PC-9 (cell line): ENCODE results near the gene ZNF616. TPM values are rescaled to one million over a fixed set of nuclear protein-coding genes. Genes with fewer than 3 reads are reported as not detected.
A peak's percentile ranks its signal among the peaks of the same experiment; 100 is the strongest.

Experiments
- BruUV-seq: library from RNA; stranded (reverse); fragments of 400-500 nt; replicated peaks from 2 replicates; lab custom pipeline; 2021; lab: Mats Ljungman, UMichigan
- CTCF ChIA-PET: fragments of 300-600 bp; sonication (Branson Sonifier 250); formaldehyde crosslinking; loops from one replicate; lab custom pipeline; 2022; ENCODE audit warnings: antibody characterized with exemption; lab: Charles Lee
- POLR2A ChIA-PET: fragments of 300-600 bp; sonication (Branson Sonifier 250); formaldehyde crosslinking; loops from one replicate; lab custom pipeline; 2022; ENCODE audit warnings: antibody characterized with exemption; ENCODE audit not compliant: unreplicated experiment; lab: Charles Lee
- DNase-seq, 2 experiments: peaks; one replicate each; pipeline versions ENCODE4 v3.0.0 to v3.0.0-alpha.2; 2015 to 2022; ENCODE audit warnings: mixed read lengths in 1 of 2
- H2AFZ ChIP-seq: fragments of 200-600 bp; sonication (generic); 2 replicates; pipeline ENCODE4 v1.8.1; 2017; ENCODE audit warnings: antibody characterized with exemption
- H3F3A ChIP-seq: fragments of 200-600 bp; sonication (generic); 2 replicates; pipeline ENCODE4 v1.8.1; 2017; ENCODE audit warnings: antibody characterized with exemption, mild to moderate bottlenecking, low read depth; ENCODE audit not compliant: insufficient read depth
- H3K27ac ChIP-seq: fragments of 200-600 bp; sonication (generic); 2 replicates; pipeline ENCODE4 v1.6.1; 2016; ENCODE audit warnings: mixed run types
- H3K27me3 ChIP-seq: fragments of 200-600 bp; sonication (generic); 2 replicates; pipeline ENCODE4 v1.6.1; 2016; ENCODE audit warnings: low read depth, mixed run types; ENCODE audit not compliant: insufficient read depth
- H3K36me3 ChIP-seq: fragments of 200-600 bp; sonication (generic); 2 replicates; pipeline ENCODE4 v1.6.1; 2016; ENCODE audit warnings: low read depth, mixed run types
- H3K4me1 ChIP-seq: fragments of 200-600 bp; sonication (generic); replicated peaks from 2 replicates; pipeline ENCODE4 v1.6.1; 2016; ENCODE audit warnings: mixed run types; ENCODE audit not compliant: insufficient read depth
- H3K4me2 ChIP-seq: fragments of 200-600 bp; sonication (generic); 2 replicates; pipeline ENCODE4 v1.6.1; 2017; ENCODE audit warnings: mixed run types
- H3K4me3 ChIP-seq: fragments of 200-600 bp; sonication (generic); 2 replicates; pipeline ENCODE4 v1.6.1; 2016; ENCODE audit warnings: mixed run types
- H3K79me2 ChIP-seq: fragments of 200-600 bp; sonication (generic); 2 replicates; pipeline ENCODE4 v1.6.1; 2017; ENCODE audit warnings: low read depth, mixed run types
- H3K9me2 ChIP-seq: fragments of 200-600 bp; sonication (generic); 2 replicates; pipeline ENCODE4 v1.8.1; 2017; ENCODE audit warnings: mild to moderate bottlenecking; ENCODE audit not compliant: insufficient read depth
- H3K9me3 ChIP-seq: fragments of 200-600 bp; sonication (generic); 2 replicates; pipeline ENCODE4 v1.8.1; 2016; ENCODE audit warnings: low read depth; ENCODE audit not compliant: insufficient read depth
- H4K20me1 ChIP-seq: fragments of 200-600 bp; sonication (generic); 2 replicates; pipeline ENCODE4 v1.8.1; 2017; ENCODE audit not compliant: insufficient read depth
- CTCF ChIP-seq: fragments of 200-600 bp; sonication (generic); conservative IDR thresholded peaks from 2 replicates; pipeline ENCODE4 v1.6.1; 2017; ENCODE audit warnings: mixed run types, antibody characterized with exemption, mild to moderate bottlenecking, moderate library complexity
- EZH2 ChIP-seq: fragments of 200-600 bp; sonication (generic); IDR thresholded peaks from 2 replicates; pipeline ENCODE4 v1.8.0; 2017; ENCODE audit warnings: antibody characterized with exemption, low read depth
- intact Hi-C: fragments of 100-400 bp; cut with micrococcal nuclease; formaldehyde crosslinking; loops from one replicate; pipeline ENCODE4 v1.10.0; 2022; ENCODE audit not compliant: unreplicated experiment
- total RNA-seq: library from RNA; stranded (reverse); gene quantifications from 2 replicates; pipeline ENCODE4 v1.2.3, GENCODE V29; 2021

The ZNF616 gene
- total RNA-seq, 1 experiment from 2014 or later, result 12.6 TPM

GRCh38 chr19:52138278-52138982 lies 1.3 kb downstream of the ZNF616 start:
- H3K79me2 ChIP-seq, result peaks cover 22% of the 10 kb centered on the region
- peaks cover 70% of the 10 kb centered on the region for H3K9me3 ChIP-seq
- H3K27me3 ChIP-seq, result no peaks in the 10 kb centered on the region
- H3K36me3 ChIP-seq, result peaks cover 15% of the 10 kb centered on the region; the same call in 1 of the 2 replicates
- peak in 1 of 2 experiments; percentile 15 for DNase-seq
- ChIA-PET POLR2A (interaction anchor here (0.5 kb wide), 1 partner anchor 51 kb away, joined by 7 read pairs; the partner anchor contains the start of gene PPP2R1A), CTCF (interaction anchor here (0.6 kb wide), 1 partner anchor 558 kb away, joined by 3 read pairs; no protein-coding TSS in a partner anchor)
- BruUV-seq, result no TSS peak
- H2AFZ ChIP-seq, result peak overlapping the region; percentile 98
- no peaks in the 10 kb centered on the region for H3K9me2 ChIP-seq
- TF ChIP-seq EZH2 (no peak), CTCF (no peak)
- no peaks in the 10 kb centered on the region for H4K20me1 ChIP-seq
- intact Hi-C loops, result loop anchor here (2.0 kb wide), 2 partner anchors 44 to 90 kb away; partner anchors contain the start of genes ZNF432 and ZNF841
- peaks cover 33% of the 10 kb centered on the region for H3F3A ChIP-seq
- H3K27ac ChIP-seq, result no peak overlapping the region
- peaks cover 24% of the 10 kb centered on the region for H3K4me1 ChIP-seq
- H3K4me3 ChIP-seq, result peak overlapping the region; percentile 74
- H3K4me2 ChIP-seq, result peak overlapping the region; percentile 84

- DNase-seq, result no peak
- peaks cover 94% of the 10 kb centered on the region for H3K36me3 ChIP-seq
- H3K4me2 ChIP-seq, result no peak overlapping the region
- H3F3A ChIP-seq, result peaks cover 9% of the 10 kb centered on the region
- no peaks in the 10 kb centered on the region for H3K9me2 ChIP-seq
- no peaks in the 10 kb centered on the region for H3K4me1 ChIP-seq
- H3K27me3 ChIP-seq, result no peaks in the 10 kb centered on the region
- no peak overlapping the region for H3K27ac ChIP-seq
- no peaks in the 10 kb centered on the region for H3K79me2 ChIP-seq
- H3K4me3 ChIP-seq, result no peak overlapping the region
- intact Hi-C loops, result no loop called here
- H3K9me3 ChIP-seq, result peaks cover 92% of the 10 kb centered on the region
- no peaks in the 10 kb centered on the region for H4K20me1 ChIP-seq
- TF ChIP-seq CTCF (no peak), EZH2 (no peak)
- ChIA-PET POLR2A (no interaction called here), CTCF (no interaction called here)
- BruUV-seq, result no TSS peak
- no peak overlapping the region for H2AFZ ChIP-seq
Measured at GRCh38 chr19:52120286-52120685, 19.5 kb downstream of the ZNF616 start.

- Histone ChIP-seq H3K79me2 (no peaks in the 10 kb centered on the region), H3K9me3 (peaks cover 95% of the 10 kb centered on the region), H2AFZ (no peak overlapping the region), H3K4me1 (no peaks in the 10 kb centered on the region), H3F3A (peaks cover 17% of the 10 kb centered on the region), H3K27ac (no peak overlapping the region), H3K36me3 (peaks cover 57% of the 10 kb centered on the region), H3K9me2 (no peaks in the 10 kb centered on the region), H4K20me1 (no peaks in the 10 kb centered on the region), H3K4me2 (no peak overlapping the region), H3K4me3 (no peak overlapping the region), H3K27me3 (no peaks in the 10 kb centered on the region)
- no peak for DNase-seq
- POLR2A ChIA-PET, result no interaction called here
- CTCF ChIA-PET, result no interaction called here
- intact Hi-C loops, result no loop called here
- no peak for TF ChIP-seq EZH2
- TF ChIP-seq CTCF, result no peak
- no TSS peak for BruUV-seq
Measured at GRCh38 chr19:52115526-52116053, 24.1 kb downstream of the ZNF616 start.
